GM12878 (cell line): ENCODE data around the gene KIDINS220. TPM values are rescaled to one million over a fixed set of nuclear protein-coding genes. Genes with fewer than 3 reads are reported as not detected.

Experiments used
- ATF7 ChIP-seq: fragments of 450-650 bp; IDR thresholded peaks from 2 replicates; pipeline ENCODE4 v1.6.1; 2016; ENCODE audit warnings: low read depth, mild to moderate bottlenecking
- BRCA1 ChIP-seq: IDR thresholded peaks from 2 replicates; pipeline ENCODE4 v1.6.1; 2011; ENCODE audit warnings: low read depth, low read length, improper control_type of control experiment
- CBX3 ChIP-seq: fragments of 200-600 bp; sonication (generic); IDR thresholded peaks from 2 replicates; pipeline ENCODE4 v1.6.1; 2016; ENCODE audit warnings: low read depth, borderline replicate concordance
- CBX5 ChIP-seq: sonication (generic); IDR thresholded peaks from 2 replicates; pipeline ENCODE4 v1.6.1; 2016; ENCODE audit warnings: low read depth, moderate library complexity, mild to moderate bottlenecking, inconsistent platforms
- GABPA ChIP-seq: IDR thresholded peaks from 2 replicates; pipeline ENCODE4 v1.6.1; 2014; ENCODE audit warnings: antibody characterized with exemption, low read depth, mild to moderate bottlenecking, inconsistent platforms
- IRF4 ChIP-seq: IDR thresholded peaks from 2 replicates; pipeline ENCODE4 v1.6.1; 2011; ENCODE audit warnings: low read depth, low read length
- KLF5 ChIP-seq: fragments of 450-650 bp; IDR thresholded peaks from 2 replicates; pipeline ENCODE4 v1.6.1; 2014; ENCODE audit warnings: mild to moderate bottlenecking; ENCODE audit not compliant: partially characterized antibody
- MTA2 ChIP-seq: fragments of 450-650 bp; IDR thresholded peaks from 2 replicates; pipeline ENCODE4 v1.6.1; 2016; ENCODE audit warnings: low read depth, mild to moderate bottlenecking, moderate library complexity
- MXI1 ChIP-seq: fragments of 150-350 bp; IDR thresholded peaks from 2 replicates; pipeline ENCODE4 v1.6.1; 2011; ENCODE audit warnings: low read depth, mild to moderate bottlenecking, inconsistent platforms, low read length, improper control_type of control experiment
- NBN ChIP-seq: fragments of 450-650 bp; IDR thresholded peaks from 2 replicates; pipeline ENCODE4 v1.6.1; 2016
- RB1 ChIP-seq: fragments of 450-650 bp; formaldehyde crosslinking; IDR thresholded peaks from 2 replicates; pipeline ENCODE4 v1.6.1; 2017; ENCODE audit warnings: mild to moderate bottlenecking, borderline replicate concordance
- SMARCA5 ChIP-seq: fragments of 450-650 bp; IDR thresholded peaks from 2 replicates; pipeline ENCODE4 v1.6.1; 2017; ENCODE audit warnings: mild to moderate bottlenecking
- SUPT20H ChIP-seq: IDR thresholded peaks from 2 replicates; pipeline ENCODE4 v1.6.1; 2011; ENCODE audit warnings: low read depth, mild to moderate bottlenecking, low read length, moderate library complexity, borderline replicate concordance; ENCODE audit not compliant: control insufficient read depth
- SUZ12 ChIP-seq: fragments of 200-600 bp; sonication (generic); IDR thresholded peaks from one replicate; pipeline ENCODE4 v1.6.1; 2018; ENCODE audit warnings: antibody characterized with exemption, mild to moderate bottlenecking; ENCODE audit not compliant: unreplicated experiment
- YY1 ChIP-seq: IDR thresholded peaks from 2 replicates; pipeline ENCODE4 v1.6.1; 2011; ENCODE audit warnings: low read depth, mild to moderate bottlenecking, low read length
- ZZZ3 ChIP-seq: IDR thresholded peaks from 2 replicates; pipeline ENCODE4 v1.6.1; 2011; ENCODE audit warnings: low read depth; ENCODE audit not compliant: control insufficient read depth, insufficient read length
- polyA plus RNA-seq, 11 experiments: library from polyadenylated mRNA; depleted of rRNA in 4 of 11; unstranded in 6 of 11; stranded (reverse) in 5 of 11; fragments of >200 nt; fragmentation: Nextera tagmentation in 4 of 11; fragmentation: Illumina TruSeq in 1 of 11; extraction: Ambion mirVana in 4 of 11; extraction: Trizol in 1 of 11; gene quantifications; 1 replicate in 1 of 11; 2 replicates in 10 of 11; pipeline versions ENCODE4 v1.2.1 to v1.2.3, GENCODE V29; 2011 to 2016; ENCODE audit warnings: inconsistent platforms in 2 of 11, missing spikeins in 2 of 11, low read depth in 1 of 11
- total RNA-seq, 4 experiments: library from RNA; depleted of rRNA in 3 of 4; stranded (reverse); fragments of >200 nt in 3 of 4; fragmentation: Illumina TruSeq in 1 of 4; extraction: Trizol in 1 of 4; gene quantifications; 2 replicates each; pipeline versions ENCODE4 v1.2.1 to v1.2.3, GENCODE V29; 2013 to 2021
- TF ChIP-seq, protein P1 (sequence below): fragments of 450-650 bp; formaldehyde crosslinking; IDR thresholded peaks from 2 replicates; pipeline ENCODE4 v1.4.0; 2022; ENCODE audit warnings: mild to moderate bottlenecking, moderate library complexity
- TF ChIP-seq, protein P2 (sequence below): fragments of 150-350 bp; IDR thresholded peaks from 2 replicates; pipeline ENCODE4 v1.6.1; 2016; ENCODE audit warnings: low read depth, low read length
- TF ChIP-seq, protein P3 (sequence below): fragments of 450-650 bp; formaldehyde crosslinking; IDR thresholded peaks from 2 replicates; pipeline ENCODE4 v1.4.0; 2020; ENCODE audit warnings: mild to moderate bottlenecking, moderate library complexity

KIDINS220 gene
- total and polyA plus RNA-seq, 10 of the 15 experiments (the other 5 are each of a cell fraction or from before 2014, with no cell fraction given): 6.0 to 31.2 (median 16.0) TPM

- TF ChIP-seq NBN (peak; percentile 56; the same call in 1 of the 2 replicates), YY1 (no peak), SUZ12 (peak; percentile 74), RB1 (no peak; the same call in 1 of the 2 replicates), BRCA1 (no peak), ZZZ3 (no peak), MXI1 (peak; percentile 79; the same call in 1 of the 2 replicates), KLF5 (no peak), ATF7 (no peak), GABPA (no peak), MTA2 (no peak), CBX5 (no peak), SMARCA5 (no peak), IRF4 (no peak), CBX3 (no peak), SUPT20H (no peak)
- TF ChIP-seq, protein P1, sequence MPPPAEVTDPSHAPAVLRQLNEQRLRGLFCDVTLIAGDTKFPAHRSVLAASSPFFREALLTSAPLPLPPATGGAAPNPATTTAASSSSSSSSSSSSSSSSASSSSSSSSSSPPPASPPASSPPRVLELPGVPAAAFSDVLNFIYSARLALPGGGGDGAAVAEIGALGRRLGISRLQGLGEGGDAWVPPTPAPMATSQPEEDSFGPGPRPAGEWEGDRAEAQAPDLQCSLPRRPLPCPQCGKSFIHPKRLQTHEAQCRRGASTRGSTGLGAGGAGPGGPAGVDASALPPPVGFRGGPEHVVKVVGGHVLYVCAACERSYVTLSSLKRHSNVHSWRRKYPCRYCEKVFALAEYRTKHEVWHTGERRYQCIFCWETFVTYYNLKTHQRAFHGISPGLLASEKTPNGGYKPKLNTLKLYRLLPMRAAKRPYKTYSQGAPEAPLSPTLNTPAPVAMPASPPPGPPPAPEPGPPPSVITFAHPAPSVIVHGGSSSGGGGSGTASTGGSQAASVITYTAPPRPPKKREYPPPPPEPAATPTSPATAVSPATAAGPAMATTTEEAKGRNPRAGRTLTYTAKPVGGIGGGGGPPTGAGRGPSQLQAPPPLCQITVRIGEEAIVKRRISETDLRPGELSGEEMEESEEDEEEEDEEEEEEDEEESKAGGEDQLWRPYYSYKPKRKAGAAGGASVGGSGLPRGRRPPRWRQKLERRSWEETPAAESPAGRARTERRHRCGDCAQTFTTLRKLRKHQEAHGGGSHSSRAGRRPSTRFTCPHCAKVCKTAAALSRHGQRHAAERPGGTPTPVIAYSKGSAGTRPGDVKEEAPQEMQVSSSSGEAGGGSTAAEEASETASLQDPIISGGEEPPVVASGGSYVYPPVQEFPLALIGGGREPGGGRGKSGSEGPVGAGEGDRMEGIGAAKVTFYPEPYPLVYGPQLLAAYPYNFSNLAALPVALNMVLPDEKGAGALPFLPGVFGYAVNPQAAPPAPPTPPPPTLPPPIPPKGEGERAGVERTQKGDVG (CRISPR knock-in tag): no peak; the same call in 1 of the 2 replicates
- TF ChIP-seq, protein P2, sequence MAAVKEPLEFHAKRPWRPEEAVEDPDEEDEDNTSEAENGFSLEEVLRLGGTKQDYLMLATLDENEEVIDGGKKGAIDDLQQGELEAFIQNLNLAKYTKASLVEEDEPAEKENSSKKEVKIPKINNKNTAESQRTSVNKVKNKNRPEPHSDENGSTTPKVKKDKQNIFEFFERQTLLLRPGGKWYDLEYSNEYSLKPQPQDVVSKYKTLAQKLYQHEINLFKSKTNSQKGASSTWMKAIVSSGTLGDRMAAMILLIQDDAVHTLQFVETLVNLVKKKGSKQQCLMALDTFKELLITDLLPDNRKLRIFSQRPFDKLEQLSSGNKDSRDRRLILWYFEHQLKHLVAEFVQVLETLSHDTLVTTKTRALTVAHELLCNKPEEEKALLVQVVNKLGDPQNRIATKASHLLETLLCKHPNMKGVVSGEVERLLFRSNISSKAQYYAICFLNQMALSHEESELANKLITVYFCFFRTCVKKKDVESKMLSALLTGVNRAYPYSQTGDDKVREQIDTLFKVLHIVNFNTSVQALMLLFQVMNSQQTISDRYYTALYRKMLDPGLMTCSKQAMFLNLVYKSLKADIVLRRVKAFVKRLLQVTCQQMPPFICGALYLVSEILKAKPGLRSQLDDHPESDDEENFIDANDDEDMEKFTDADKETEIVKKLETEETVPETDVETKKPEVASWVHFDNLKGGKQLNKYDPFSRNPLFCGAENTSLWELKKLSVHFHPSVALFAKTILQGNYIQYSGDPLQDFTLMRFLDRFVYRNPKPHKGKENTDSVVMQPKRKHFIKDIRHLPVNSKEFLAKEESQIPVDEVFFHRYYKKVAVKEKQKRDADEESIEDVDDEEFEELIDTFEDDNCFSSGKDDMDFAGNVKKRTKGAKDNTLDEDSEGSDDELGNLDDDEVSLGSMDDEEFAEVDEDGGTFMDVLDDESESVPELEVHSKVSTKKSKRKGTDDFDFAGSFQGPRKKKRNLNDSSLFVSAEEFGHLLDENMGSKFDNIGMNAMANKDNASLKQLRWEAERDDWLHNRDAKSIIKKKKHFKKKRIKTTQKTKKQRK: no peak
- TF ChIP-seq, protein P3, sequence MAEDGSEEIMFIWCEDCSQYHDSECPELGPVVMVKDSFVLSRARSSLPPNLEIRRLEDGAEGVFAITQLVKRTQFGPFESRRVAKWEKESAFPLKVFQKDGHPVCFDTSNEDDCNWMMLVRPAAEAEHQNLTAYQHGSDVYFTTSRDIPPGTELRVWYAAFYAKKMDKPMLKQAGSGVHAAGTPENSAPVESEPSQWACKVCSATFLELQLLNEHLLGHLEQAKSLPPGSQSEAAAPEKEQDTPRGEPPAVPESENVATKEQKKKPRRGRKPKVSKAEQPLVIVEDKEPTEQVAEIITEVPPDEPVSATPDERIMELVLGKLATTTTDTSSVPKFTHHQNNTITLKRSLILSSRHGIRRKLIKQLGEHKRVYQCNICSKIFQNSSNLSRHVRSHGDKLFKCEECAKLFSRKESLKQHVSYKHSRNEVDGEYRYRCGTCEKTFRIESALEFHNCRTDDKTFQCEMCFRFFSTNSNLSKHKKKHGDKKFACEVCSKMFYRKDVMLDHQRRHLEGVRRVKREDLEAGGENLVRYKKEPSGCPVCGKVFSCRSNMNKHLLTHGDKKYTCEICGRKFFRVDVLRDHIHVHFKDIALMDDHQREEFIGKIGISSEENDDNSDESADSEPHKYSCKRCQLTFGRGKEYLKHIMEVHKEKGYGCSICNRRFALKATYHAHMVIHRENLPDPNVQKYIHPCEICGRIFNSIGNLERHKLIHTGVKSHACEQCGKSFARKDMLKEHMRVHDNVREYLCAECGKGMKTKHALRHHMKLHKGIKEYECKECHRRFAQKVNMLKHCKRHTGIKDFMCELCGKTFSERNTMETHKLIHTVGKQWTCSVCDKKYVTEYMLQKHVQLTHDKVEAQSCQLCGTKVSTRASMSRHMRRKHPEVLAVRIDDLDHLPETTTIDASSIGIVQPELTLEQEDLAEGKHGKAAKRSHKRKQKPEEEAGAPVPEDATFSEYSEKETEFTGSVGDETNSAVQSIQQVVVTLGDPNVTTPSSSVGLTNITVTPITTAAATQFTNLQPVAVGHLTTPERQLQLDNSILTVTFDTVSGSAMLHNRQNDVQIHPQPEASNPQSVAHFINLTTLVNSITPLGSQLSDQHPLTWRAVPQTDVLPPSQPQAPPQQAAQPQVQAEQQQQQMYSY: peak; percentile 79; the same call in 1 of the 2 replicates
These were observed 152.3 kb downstream of the KIDINS220 start (continued) for GRCh38 chr2:8684878-8685696.
